Measurements from ENCODE around the gene CACNB1. TPM values are rescaled to one million over a fixed set of nuclear protein-coding genes. Genes with fewer than 3 reads are reported as not detected.
A peak's percentile ranks its signal among the peaks of the same experiment; 100 is the strongest.

Gene CACNB1
- total and polyA plus RNA-seq, 10 of the 15 experiments (the other 5 are each of a cell fraction or from before 2014, with no cell fraction given) = 0.06 to 15.6 (median 6.3) TPM

DNA sequence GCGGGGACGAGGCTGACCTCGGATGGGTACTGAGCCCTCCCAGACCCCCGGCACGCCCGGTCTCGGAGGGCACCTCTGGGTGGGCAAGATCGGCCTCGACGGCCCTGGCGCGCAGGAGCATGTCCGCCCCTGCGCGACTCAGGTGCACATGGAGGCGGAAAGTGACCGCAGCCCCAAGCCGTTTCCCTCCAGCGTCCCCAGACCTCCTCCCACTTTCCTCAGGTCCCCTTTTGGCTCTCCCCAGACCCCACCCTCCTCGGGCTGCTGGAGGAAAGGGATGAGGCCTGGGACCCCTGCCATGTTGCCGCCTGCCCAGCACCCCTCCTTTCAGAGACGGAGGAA is 12.6 kb upstream of the CACNB1 start:
- no TSS peak for BruUV-seq (replicated peaks)
- 7% methylated on average over 21 of the region's 22 CpGs for WGBS (ENCODE audit: insufficient coverage, insufficient replicate concordance, low lambda C conversion rate, missing lambda C conversion rate)
- RAD21 ChIA-PET (ENCODE audit: unreplicated experiment) = interaction anchor here (0.6 to 6.1 kb wide), 4 partner anchors 10 to 227 kb away, joined by 3 to 160 read pairs (median 49); partner anchors contain the start of gene RPL19
- FAIRE-seq (no peak), ATAC-seq (no peak), DNase-seq (ENCODE audit: low read depth, low spot score) (no peak)
- intact Hi-C loops (cut with micrococcal nuclease; ENCODE audit: unreplicated experiment) = no loop called here
- in situ Hi-C loops (cut with MboI) = no loop called here
- H3K9me3 ChIP-seq (replicated peaks; ENCODE audit: control insufficient read depth, insufficient read depth, low read length) = no peaks in the 10 kb centered on the region
- CTCF ChIA-PET = interaction anchor here (0.6 to 10.9 kb wide), 4 partner anchors 11 to 143 kb away, joined by 4 to 658 read pairs (median 10); partner anchors contain the start of gene RPL19
- H3K27me3 ChIP-seq (replicated peaks in 1 of 2; ENCODE audit: control insufficient read depth in 2 of 2, insufficient read depth in 2 of 2, low read length in 1 of 2) = peaks cover 2 to 3% of the 10 kb centered on the region in 2 experiments; a peak in 1 of 4 replicates
- H3K4me3 ChIP-seq = peak overlapping the region; percentile 34; the same call in 1 of the 2 replicates
- H3K27ac ChIP-seq (ENCODE audit: control insufficient read depth, insufficient read depth) = no peak overlapping the region
- H3K36me3 ChIP-seq (ENCODE audit: control insufficient read depth in 2 of 2, insufficient read depth in 2 of 2, low read length in 1 of 2) = no peaks in the 10 kb centered on the region
- no peaks in the 10 kb centered on the region for H3K79me2 ChIP-seq (ENCODE audit: control insufficient read depth, insufficient read depth, low read length)
- H3K4me1 ChIP-seq (ENCODE audit: control insufficient read depth, insufficient read depth, low read length) = peaks cover 27% of the 10 kb centered on the region
- SMC1A ChIA-PET (ENCODE audit: uncharacterized antibody, unreplicated experiment) = interaction anchor here (1.4 to 5.0 kb wide), 5 partner anchors 11 to 35 kb away, joined by 4 to 76 read pairs (median 13); partner anchors contain the start of genes CACNB1 and RPL19
- POLR2A ChIA-PET = interaction anchor here (1.0 to 2.7 kb wide), 3 partner anchors 10 to 22 kb away, joined by 3 to 11 read pairs (median 10); partner anchors contain the start of gene RPL19
- peak overlapping the region; percentile 85; the same call in 1 of the 2 replicates for H3K4me2 ChIP-seq (ENCODE audit: control insufficient read depth, insufficient read depth)
- no peak overlapping the region for H3K9ac ChIP-seq (ENCODE audit: control insufficient read depth, insufficient read depth, low read length)
- peak; percentile 23; the same call in 1 of the 2 replicates for TF ChIP-seq IKZF1 (conservative IDR thresholded peaks at IDR 0.05)
- no peak for TF ChIP-seq CREB1 (IDR thresholded peaks at IDR 0.05; ENCODE audit: low read depth)
- TF ChIP-seq RB1 (IDR thresholded peaks at IDR 0.05; ENCODE audit: borderline replicate concordance) = 0 out of 2 replicates have a peak, but pooled peaks have one; percentile 4
- peak overlapping the region; percentile 76 for H2AFZ ChIP-seq (ENCODE audit: control insufficient read depth, low read depth, low read length)
- no peaks in the 10 kb centered on the region for H4K20me1 ChIP-seq (ENCODE audit: control insufficient read depth, insufficient read depth)

DNA sequence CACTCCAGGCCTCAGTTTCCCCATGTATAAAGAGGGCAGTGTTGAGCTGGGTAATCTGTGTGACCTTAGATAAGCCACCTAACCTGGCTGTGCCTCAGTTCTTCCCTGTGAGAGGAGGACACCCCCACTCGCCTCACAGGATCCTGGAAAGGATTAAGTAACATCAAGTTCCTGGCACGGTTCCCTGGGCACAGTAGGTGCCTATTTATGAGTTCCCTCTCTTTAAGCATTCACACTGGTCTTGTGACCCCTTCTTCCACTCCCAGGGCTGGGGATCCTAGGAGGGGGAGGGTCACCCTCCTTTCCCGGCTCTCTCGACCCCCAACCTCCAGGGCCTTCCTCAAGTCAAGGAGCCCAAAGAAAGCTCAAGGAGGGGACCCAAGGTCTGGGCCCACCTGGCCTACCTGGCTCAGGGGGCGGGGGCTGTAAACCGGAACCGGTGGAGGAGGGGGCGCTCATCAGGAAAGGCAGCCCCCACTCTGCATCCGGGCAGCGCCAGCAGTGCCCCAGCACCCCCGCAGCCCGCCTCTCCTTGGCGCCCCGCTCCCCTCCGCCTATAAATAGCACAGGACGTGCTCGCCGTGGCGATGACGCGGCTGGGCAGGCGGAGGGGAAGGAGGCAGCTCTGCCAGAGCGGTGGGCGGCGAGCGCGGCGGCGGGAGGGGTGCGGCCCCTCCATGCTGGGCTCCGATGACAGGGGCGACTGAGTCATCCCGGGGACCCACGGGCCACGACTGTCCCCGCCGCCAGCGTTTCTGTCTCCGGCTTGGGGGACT is 12.0 kb upstream of the CACNB1 start:
- in situ Hi-C loops (cut with MboI) = loop anchor here (5.0 kb wide), 1 partner anchor 33 kb away; no protein-coding TSS in a partner anchor
- ATAC-seq = peak; percentile 12
- RAD21 ChIA-PET (ENCODE audit: unreplicated experiment) = interaction anchor here (0.6 to 6.1 kb wide), 7 partner anchors 10 to 227 kb away, joined by 3 to 160 read pairs (median 7); partner anchors contain the start of gene RPL19
- Histone ChIP-seq H3K36me3 (ENCODE audit: control insufficient read depth in 2 of 2, insufficient read depth in 2 of 2, low read length in 1 of 2) (peaks cover 2 to 4% of the 10 kb centered on the region in 2 experiments; a peak in 1 of 4 replicates), H3K9me3 (replicated peaks; ENCODE audit: control insufficient read depth, insufficient read depth, low read length) (no peaks in the 10 kb centered on the region), H3K9ac (ENCODE audit: control insufficient read depth, insufficient read depth, low read length) (peak overlapping the region; percentile 21; the same call in 1 of the 2 replicates), H3K4me3 (peak overlapping the region; percentile 34; the same call in 1 of the 2 replicates), H2AFZ (ENCODE audit: control insufficient read depth, low read depth, low read length) (peak overlapping the region; percentile 76), H4K20me1 (ENCODE audit: control insufficient read depth, insufficient read depth) (no peaks in the 10 kb centered on the region), H3K4me1 (ENCODE audit: control insufficient read depth, insufficient read depth, low read length) (peaks cover 27% of the 10 kb centered on the region), H3K79me2 (ENCODE audit: control insufficient read depth, insufficient read depth, low read length) (no peaks in the 10 kb centered on the region), H3K27me3 (replicated peaks in 1 of 2; ENCODE audit: control insufficient read depth in 2 of 2, insufficient read depth in 2 of 2, low read length in 1 of 2) (peaks cover 2 to 3% of the 10 kb centered on the region in 2 experiments; a peak in 1 of 4 replicates), H3K27ac (ENCODE audit: control insufficient read depth, insufficient read depth) (no peak overlapping the region; the same call in 1 of the 2 replicates), H3K4me2 (ENCODE audit: control insufficient read depth, insufficient read depth) (peak overlapping the region; percentile 85)
- DNase-seq (ENCODE audit: low read depth, low spot score) = no peak
- CTCF ChIA-PET = interaction anchor here (0.6 to 10.9 kb wide), 7 partner anchors 10 to 143 kb away, joined by 3 to 658 read pairs (median 8); partner anchors contain the start of gene RPL19
- no peak for FAIRE-seq
- POLR2A ChIA-PET = interaction anchor here (0.6 to 2.7 kb wide), 5 partner anchors 10 to 1760 kb away, joined by 3 to 11 read pairs (median 4); partner anchors contain the start of gene RPL19
- intact Hi-C loops (cut with micrococcal nuclease; ENCODE audit: unreplicated experiment) = no loop called here
- SMC1A ChIA-PET (ENCODE audit: uncharacterized antibody, unreplicated experiment) = interaction anchor here (0.6 to 5.0 kb wide), 7 partner anchors 11 to 226 kb away, joined by 3 to 76 read pairs (median 6); partner anchors contain the start of genes CACNB1 and RPL19
- 4% methylated on average over 39 of the region's 39 CpGs for WGBS (ENCODE audit: insufficient coverage, insufficient replicate concordance, low lambda C conversion rate, missing lambda C conversion rate)
- BruUV-seq (replicated peaks) = no TSS peak
- TF ChIP-seq MEF2B (IDR thresholded peaks at IDR 0.05; ENCODE audit: partially characterized antibody, poor library complexity, severe bottlenecking) (peak; percentile 62), RUNX3 (IDR thresholded peaks at IDR 0.05; ENCODE audit: low read length) (no peak), CHD2 (IDR thresholded peaks at IDR 0.05; ENCODE audit: borderline replicate concordance, low read depth, low read length) (no peak), DPF2 (IDR thresholded peaks at IDR 0.05) (0 out of 2 replicates have a peak, but pooled peaks have one; percentile 67), POLR2A (IDR thresholded peaks at IDR 0.05; ENCODE audit: low read depth, low read length) (peak; percentile 41; the same call in 1 of the 2 replicates), BACH1 (IDR thresholded peaks at IDR 0.05; ENCODE audit: borderline replicate concordance) (peak; percentile 44; the same call in 1 of the 2 replicates), BHLHE40 (IDR thresholded peaks at IDR 0.05; ENCODE audit: borderline replicate concordance in 1 of 2, low read depth in 2 of 2, low read length in 1 of 2) (peak in 1 of 2 experiments; percentile 57; a peak in 1 of 4 replicates), EGR1 (IDR thresholded peaks at IDR 0.05; ENCODE audit: borderline replicate concordance in 1 of 2, low read depth in 2 of 2, low read length in 2 of 2) (0 out of 3 replicates have a peak, but pooled peaks of 1 of the 2 experiments have one; percentile 9), LARP7 (IDR thresholded peaks at IDR 0.05) (0 out of 2 replicates have a peak, but pooled peaks have one; percentile 38), IKZF1 (conservative IDR thresholded peaks at IDR 0.05) (peak; percentile 58), RB1 (IDR thresholded peaks at IDR 0.05; ENCODE audit: borderline replicate concordance) (0 out of 2 replicates have a peak, but pooled peaks have one; percentile 27), PAX8 (IDR thresholded peaks at IDR 0.05) (no peak)
- TF ChIP-seq, protein P1, sequence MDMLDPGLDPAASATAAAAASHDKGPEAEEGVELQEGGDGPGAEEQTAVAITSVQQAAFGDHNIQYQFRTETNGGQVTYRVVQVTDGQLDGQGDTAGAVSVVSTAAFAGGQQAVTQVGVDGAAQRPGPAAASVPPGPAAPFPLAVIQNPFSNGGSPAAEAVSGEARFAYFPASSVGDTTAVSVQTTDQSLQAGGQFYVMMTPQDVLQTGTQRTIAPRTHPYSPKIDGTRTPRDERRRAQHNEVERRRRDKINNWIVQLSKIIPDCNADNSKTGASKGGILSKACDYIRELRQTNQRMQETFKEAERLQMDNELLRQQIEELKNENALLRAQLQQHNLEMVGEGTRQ (IDR thresholded peaks at IDR 0.05; ENCODE audit: borderline replicate concordance, low read depth, low read length) = no peak
